Jurkat, Clone E6-1 (cell line): ENCODE results near the gene GALP.

Experiments used
- DNase-seq: peaks from one replicate; pipeline ENCODE4 v3.0.0-alpha.2; 2011; ENCODE audit warnings: low read depth, low spot score
- H3K4me3 ChIP-seq: 2 replicates; pipeline ENCODE4 v1.5.1; 2011; ENCODE audit warnings: mild to moderate bottlenecking, low read length, control low read depth, moderate library complexity

The GALP gene

GRCh38 chr19:56223481-56223880 is 47.7 kb downstream of the GALP start:
- DNase-seq, result no peak
- no peak overlapping the region for H3K4me3 ChIP-seq
